ENCODE data around the gene SNRNP25.
A peak's percentile ranks its signal among the peaks of the same experiment; 100 is the strongest.

The SNRNP25 gene

GRCh38 chr16:78444-79150 lies 25.0 kb downstream of the SNRNP25 start:
- DNase-seq: peak; percentile 26

- DNase-seq: no peak
These were observed 25.8 kb downstream of the SNRNP25 start for GRCh38 chr16:79151-80054.

- DNase-seq: no peak
These were observed 29.5 kb downstream of the SNRNP25 start for GRCh38 chr16:83060-83603.

GRCh38 chr16:83781-84615 lies 30.4 kb downstream of the SNRNP25 start:
- peak; percentile 26 for DNase-seq

- DNase-seq: peak; percentile 83
These were observed 31.2 kb downstream of the SNRNP25 start for GRCh38 chr16:84718-85406.

- no peak for DNase-seq
These were observed 31.8 kb downstream of the SNRNP25 start for GRCh38 chr16:85407-85782.

GRCh38 chr16:85865-86264 lies 32.2 kb downstream of the SNRNP25 start:
- DNase-seq: no peak

- DNase-seq: no peak
These were observed 32.9 kb downstream of the SNRNP25 start for GRCh38 chr16:86483-86952.

- DNase-seq: no peak
These were observed 35.0 kb downstream of the SNRNP25 start for GRCh38 chr16:88613-89012.

- DNase-seq: no peak
These were observed 36.0 kb downstream of the SNRNP25 start for GRCh38 chr16:89391-90302.

GRCh38 chr16:91484-91883 lies 37.9 kb downstream of the SNRNP25 start:
- no peak for DNase-seq

GRCh38 chr16:92431-93339 lies 39.1 kb downstream of the SNRNP25 start:
- DNase-seq: no peak

- no peak for DNase-seq
These were observed 41.3 kb downstream of the SNRNP25 start for GRCh38 chr16:94918-95265.

GRCh38 chr16:96935-97381 lies 43.3 kb downstream of the SNRNP25 start:
- peak; percentile 92 for DNase-seq

- no peak for DNase-seq
These were observed 44.2 kb downstream of the SNRNP25 start for GRCh38 chr16:97822-98221.

- no peak for DNase-seq
These were observed 47.4 kb downstream of the SNRNP25 start for GRCh38 chr16:100989-101388.

- DNase-seq: no peak
These were observed 48.0 kb downstream of the SNRNP25 start for GRCh38 chr16:101586-101985.

GRCh38 chr16:102060-102855 lies 48.6 kb downstream of the SNRNP25 start:
- no peak for DNase-seq

- DNase-seq: no peak
These were observed 50.7 kb downstream of the SNRNP25 start for GRCh38 chr16:104355-104754.

Measured in activated CD4-positive, alpha-beta T cell treated with anti-CD3 and anti-CD28 coated beads, Interleukin-2, Interleukin-6, amounts not matched to agents 100 ng/mL and 50 ng/mL, durations not matched to agents 16 hours and 8 hours (primary cell).